Measurements from ENCODE around the gene SLC7A14. TPM values are rescaled to one million over a fixed set of nuclear protein-coding genes. Genes with fewer than 3 reads are reported as not detected.

SLC7A14 gene
- total and polyA plus RNA-seq, 2 of the 13 experiments (the other 11 are each of a cell fraction or from before 2014, with no cell fraction given) = not detected

- TF ChIP-seq, protein P1, sequence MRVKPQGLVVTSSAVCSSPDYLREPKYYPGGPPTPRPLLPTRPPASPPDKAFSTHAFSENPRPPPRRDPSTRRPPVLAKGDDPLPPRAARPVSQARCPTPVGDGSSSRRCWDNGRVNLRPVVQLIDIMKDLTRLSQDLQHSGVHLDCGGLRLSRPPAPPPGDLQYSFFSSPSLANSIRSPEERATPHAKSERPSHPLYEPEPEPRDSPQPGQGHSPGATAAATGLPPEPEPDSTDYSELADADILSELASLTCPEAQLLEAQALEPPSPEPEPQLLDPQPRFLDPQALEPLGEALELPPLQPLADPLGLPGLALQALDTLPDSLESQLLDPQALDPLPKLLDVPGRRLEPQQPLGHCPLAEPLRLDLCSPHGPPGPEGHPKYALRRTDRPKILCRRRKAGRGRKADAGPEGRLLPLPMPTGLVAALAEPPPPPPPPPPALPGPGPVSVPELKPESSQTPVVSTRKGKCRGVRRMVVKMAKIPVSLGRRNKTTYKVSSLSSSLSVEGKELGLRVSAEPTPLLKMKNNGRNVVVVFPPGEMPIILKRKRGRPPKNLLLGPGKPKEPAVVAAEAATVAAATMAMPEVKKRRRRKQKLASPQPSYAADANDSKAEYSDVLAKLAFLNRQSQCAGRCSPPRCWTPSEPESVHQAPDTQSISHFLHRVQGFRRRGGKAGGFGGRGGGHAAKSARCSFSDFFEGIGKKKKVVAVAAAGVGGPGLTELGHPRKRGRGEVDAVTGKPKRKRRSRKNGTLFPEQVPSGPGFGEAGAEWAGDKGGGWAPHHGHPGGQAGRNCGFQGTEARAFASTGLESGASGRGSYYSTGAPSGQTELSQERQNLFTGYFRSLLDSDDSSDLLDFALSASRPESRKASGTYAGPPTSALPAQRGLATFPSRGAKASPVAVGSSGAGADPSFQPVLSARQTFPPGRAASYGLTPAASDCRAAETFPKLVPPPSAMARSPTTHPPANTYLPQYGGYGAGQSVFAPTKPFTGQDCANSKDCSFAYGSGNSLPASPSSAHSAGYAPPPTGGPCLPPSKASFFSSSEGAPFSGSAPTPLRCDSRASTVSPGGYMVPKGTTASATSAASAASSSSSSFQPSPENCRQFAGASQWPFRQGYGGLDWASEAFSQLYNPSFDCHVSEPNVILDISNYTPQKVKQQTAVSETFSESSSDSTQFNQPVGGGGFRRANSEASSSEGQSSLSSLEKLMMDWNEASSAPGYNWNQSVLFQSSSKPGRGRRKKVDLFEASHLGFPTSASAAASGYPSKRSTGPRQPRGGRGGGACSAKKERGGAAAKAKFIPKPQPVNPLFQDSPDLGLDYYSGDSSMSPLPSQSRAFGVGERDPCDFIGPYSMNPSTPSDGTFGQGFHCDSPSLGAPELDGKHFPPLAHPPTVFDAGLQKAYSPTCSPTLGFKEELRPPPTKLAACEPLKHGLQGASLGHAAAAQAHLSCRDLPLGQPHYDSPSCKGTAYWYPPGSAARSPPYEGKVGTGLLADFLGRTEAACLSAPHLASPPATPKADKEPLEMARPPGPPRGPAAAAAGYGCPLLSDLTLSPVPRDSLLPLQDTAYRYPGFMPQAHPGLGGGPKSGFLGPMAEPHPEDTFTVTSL (CRISPR knock-in tag; IDR thresholded peaks at IDR 0.05; ENCODE audit: borderline replicate concordance) = no peak
- TF ChIP-seq KDM6A (CRISPR knock-in tag; IDR thresholded peaks at IDR 0.05; ENCODE audit: low read depth) = no peak
- TF ChIP-seq GATAD1 (CRISPR knock-in tag; IDR thresholded peaks at IDR 0.05) = no peak
- TF ChIP-seq, protein P2, sequence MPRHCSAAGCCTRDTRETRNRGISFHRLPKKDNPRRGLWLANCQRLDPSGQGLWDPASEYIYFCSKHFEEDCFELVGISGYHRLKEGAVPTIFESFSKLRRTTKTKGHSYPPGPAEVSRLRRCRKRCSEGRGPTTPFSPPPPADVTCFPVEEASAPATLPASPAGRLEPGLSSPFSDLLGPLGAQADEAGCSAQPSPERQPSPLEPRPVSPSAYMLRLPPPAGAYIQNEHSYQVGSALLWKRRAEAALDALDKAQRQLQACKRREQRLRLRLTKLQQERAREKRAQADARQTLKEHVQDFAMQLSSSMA (CRISPR knock-in tag; IDR thresholded peaks at IDR 0.05) = no peak
- TF ChIP-seq RAD51 (IDR thresholded peaks at IDR 0.05; ENCODE audit: borderline replicate concordance) = no peak
- TF ChIP-seq ZBTB38 (CRISPR knock-in tag; IDR thresholded peaks at IDR 0.05) = no peak
Observed at GRCh38 chr3:170485696-170486095, 100.2 kb downstream of the SLC7A14 start (continued).

- intact Hi-C loops (cut with micrococcal nuclease; ENCODE audit: unreplicated experiment) = no loop called here
- DNase-seq (ENCODE audit: low spot score) = no peak
- POLR2A ChIA-PET = no interaction called here
- Histone ChIP-seq H3K9ac (ENCODE audit: insufficient read depth, low read depth, low read length) (no peak overlapping the region), H3K36me3 (replicated peaks in 1 of 2; ENCODE audit: control insufficient read depth in 1 of 2, insufficient read depth in 2 of 2, low read length in 2 of 2) (no peaks in the 10 kb centered on the region), H3K79me2 (ENCODE audit: insufficient read depth, low read length) (no peaks in the 10 kb centered on the region), H3K27ac (ENCODE audit: extremely low read length, insufficient read depth, low read length) (no peak overlapping the region), H3K4me1 (ENCODE audit: insufficient read depth, low read length) (peaks cover 46% of the 10 kb centered on the region), H3K4me3 (replicated peaks in 1 of 3; ENCODE audit: insufficient read depth in 1 of 3, low read depth in 2 of 3, low read length in 3 of 3) (no peak overlapping the region), H3K4me2 (ENCODE audit: low read depth, low read length) (no peak overlapping the region), H3K27me3 (ENCODE audit: control insufficient read depth in 1 of 2, insufficient read depth in 2 of 2, low read length in 2 of 2) (peaks cover 0 to 18% of the 10 kb centered on the region in 2 experiments; a peak in 4 of 5 replicates), H4K20me1 (ENCODE audit: insufficient read depth, low read length) (no peaks in the 10 kb centered on the region), H3K9me3 (ENCODE audit: low read length) (no peaks in the 10 kb centered on the region), H2AFZ (ENCODE audit: low read length) (no peak overlapping the region)
- in situ Hi-C loops (cut with HindIII; ENCODE audit: extremely low pct_ligation_motif_present, low pct_unique_long_range_greater_than_20kb) = no loop called here
- 36% methylated on average over 2 of the region's 3 CpGs for WGBS (ENCODE audit: low lambda C conversion rate)
- CTCF ChIA-PET (ENCODE audit: low intra/inter-chr PET ratio, low total read pairs) = no interaction called here
- BruUV-seq (replicated peaks) = no TSS peak
- FAIRE-seq = no peak
- ATAC-seq = no peak
- TF ChIP-seq DPF2 (CRISPR knock-in tag; IDR thresholded peaks at IDR 0.05; ENCODE audit: borderline replicate concordance, low read depth) (no peak), ZNF543 (CRISPR knock-in tag; IDR thresholded peaks at IDR 0.05) (no peak), FOXM1 (CRISPR knock-in tag; IDR thresholded peaks at IDR 0.05) (no peak), ZNF670 (CRISPR knock-in tag; IDR thresholded peaks at IDR 0.05; ENCODE audit: borderline replicate concordance) (no peak), EP300 (IDR thresholded peaks at IDR 0.05; ENCODE audit: low read depth in 2 of 2, low read length in 2 of 2) (no peak), EP300 (CRISPR knock-in tag; IDR thresholded peaks at IDR 0.05; ENCODE audit: borderline replicate concordance) (no peak), RFXANK (CRISPR knock-in tag; IDR thresholded peaks at IDR 0.05) (no peak), NPAS2 (CRISPR knock-in tag; IDR thresholded peaks at IDR 0.05; ENCODE audit: borderline replicate concordance) (no peak), ZNF644 (CRISPR knock-in tag; IDR thresholded peaks at IDR 0.05; ENCODE audit: low read depth) (no peak), NCOA5 (CRISPR knock-in tag; IDR thresholded peaks at IDR 0.05) (no peak), ZNF781 (CRISPR knock-in tag; IDR thresholded peaks at IDR 0.05; ENCODE audit: borderline replicate concordance, not compliant biosample characterization) (no peak), NFE2L1 (CRISPR knock-in tag; IDR thresholded peaks at IDR 0.05; ENCODE audit: borderline replicate concordance) (no peak), DNMT1 (CRISPR knock-in tag; IDR thresholded peaks at IDR 0.05) (no peak)
- TF ChIP-seq, protein P3, sequence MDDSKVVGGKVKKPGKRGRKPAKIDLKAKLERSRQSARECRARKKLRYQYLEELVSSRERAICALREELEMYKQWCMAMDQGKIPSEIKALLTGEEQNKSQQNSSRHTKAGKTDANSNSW (CRISPR knock-in tag; IDR thresholded peaks at IDR 0.05; ENCODE audit: borderline replicate concordance) = no peak
Observed at GRCh38 chr3:170485294-170485693, 100.6 kb downstream of the SLC7A14 start.
